Measurements from ENCODE around the gene LY86.
"Not testable (repeated sequence)": the region's sequence is repeated elsewhere in the genome, so short reads cannot be mapped to it uniquely, and the experiment has no call there.

Gene LY86

GRCh38 chr6:6654599-6655575 is 66.4 kb downstream of the LY86 start:
- no peak for DNase-seq

DNA sequence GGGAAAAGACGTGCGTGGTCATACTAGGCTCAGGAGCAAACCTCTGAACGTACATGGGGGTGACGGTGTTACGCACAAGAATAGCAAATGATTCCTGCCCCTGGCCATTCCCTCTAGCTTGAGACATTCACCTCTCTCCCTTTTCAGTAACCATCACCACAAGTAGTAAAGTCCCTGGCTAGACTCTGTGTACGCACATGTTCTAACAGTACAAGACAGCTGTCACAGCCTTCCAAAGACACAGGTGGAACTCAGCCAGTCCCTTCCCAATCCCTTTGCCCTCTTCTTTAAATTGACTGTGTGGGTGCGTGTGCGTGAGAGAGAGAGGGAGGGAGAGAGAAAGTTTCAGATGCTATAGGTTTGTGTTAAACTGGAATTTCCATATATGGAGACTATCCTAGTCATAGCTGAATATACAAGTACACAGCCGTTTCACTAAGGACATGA is 67.3 kb downstream of the LY86 start:
- DNase-seq = no peak

- DNase-seq = no peak
Measured at GRCh38 chr6:6656287-6656686, 67.8 kb downstream of the LY86 start.

GRCh38 chr6:6657085-6657819 is 68.7 kb downstream of the LY86 start:
- no peak for DNase-seq

- DNase-seq = no peak
Measured at GRCh38 chr6:6657820-6658217, 69.3 kb downstream of the LY86 start.

DNA sequence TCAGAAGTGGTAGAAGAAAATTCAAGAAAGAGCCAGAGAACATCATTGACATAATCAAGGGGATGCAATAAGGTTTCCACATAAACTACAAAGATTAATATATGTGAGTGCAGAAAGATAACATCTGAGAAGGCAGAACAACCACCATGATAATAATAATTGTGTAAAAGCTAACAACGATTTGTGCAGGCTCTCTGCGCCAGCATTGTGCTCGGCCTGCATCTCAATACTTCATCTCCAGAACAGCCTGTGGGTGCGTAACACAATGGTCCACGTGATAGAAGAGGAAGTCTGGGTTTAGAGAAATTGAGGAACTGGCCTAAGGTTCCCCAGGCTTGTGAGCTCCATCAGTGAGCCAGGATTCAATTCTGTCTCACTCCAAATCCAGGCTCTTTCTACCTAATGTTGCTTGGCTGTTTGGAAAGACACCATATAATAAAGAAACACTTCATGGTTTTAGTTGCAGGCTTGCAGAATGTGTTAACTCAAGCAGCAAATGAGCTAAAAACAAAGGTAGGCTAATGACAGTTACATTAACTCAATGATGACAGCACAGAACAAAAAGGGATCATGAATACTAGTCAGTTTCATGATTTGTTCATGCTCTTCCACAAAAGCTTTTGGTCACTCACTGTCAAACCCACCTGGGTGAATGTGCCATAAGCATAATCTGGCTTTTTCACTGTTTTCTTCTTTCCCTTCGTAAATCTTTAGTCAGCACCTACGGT is 71.2 kb downstream of the LY86 start:
- no peak for DNase-seq

- no peak for DNase-seq
Measured at GRCh38 chr6:6660339-6661045, 72.0 kb downstream of the LY86 start.

GRCh38 chr6:6661191-6661590 is 72.7 kb downstream of the LY86 start:
- no peak for DNase-seq

DNA sequence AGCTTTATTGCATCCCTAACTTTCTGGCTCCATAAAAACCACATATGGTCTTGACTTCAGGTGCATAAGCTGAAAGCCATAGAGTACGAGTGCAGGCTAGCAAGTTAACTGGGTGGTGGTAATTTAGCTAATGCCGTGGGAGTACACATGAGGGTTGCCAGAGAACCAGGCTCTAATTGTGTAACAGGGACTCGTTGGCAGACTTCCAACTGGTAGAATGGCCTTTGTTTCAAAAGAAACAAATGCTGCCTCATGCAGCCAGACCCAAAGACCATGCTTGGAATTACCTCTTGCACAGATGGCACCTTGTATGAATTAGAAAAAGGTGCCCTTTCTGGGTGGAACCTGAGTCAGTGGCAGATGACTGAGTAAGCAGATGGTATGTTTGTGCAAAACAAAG is 73.2 kb downstream of the LY86 start:
- DNase-seq = peak; percentile 26

DNA sequence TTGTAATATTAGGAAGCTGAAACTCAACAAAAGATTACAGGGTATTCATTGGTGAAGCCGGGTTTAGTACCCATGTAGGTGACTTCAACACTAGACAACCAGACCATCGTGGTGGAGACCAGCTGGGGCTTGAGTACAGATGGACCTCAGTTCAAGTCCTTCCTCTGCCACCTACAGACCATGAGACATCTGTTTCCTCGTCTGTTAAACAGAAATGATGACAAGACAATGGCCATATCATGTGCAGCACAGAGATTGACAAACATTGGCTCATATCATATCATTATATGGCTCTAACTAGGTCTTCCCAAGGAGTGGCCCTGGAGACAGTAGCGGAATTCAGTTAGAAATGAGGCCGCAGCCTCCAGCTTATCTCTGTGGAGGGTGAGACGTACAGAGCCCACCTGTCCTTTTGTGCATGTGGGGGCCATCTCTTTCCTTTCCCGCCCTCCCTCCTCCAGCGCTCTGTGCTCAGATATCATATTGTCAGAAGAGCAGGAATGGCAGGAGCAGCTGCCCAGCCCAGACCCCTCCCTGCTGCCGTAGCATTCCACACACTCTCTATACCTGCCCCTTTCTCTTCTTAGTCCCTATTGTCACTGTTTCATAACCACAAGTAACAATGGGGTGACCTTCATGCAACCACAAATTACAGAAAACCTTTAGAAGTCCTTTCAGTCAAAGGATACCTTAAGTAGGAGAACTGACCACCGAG is 75.1 kb downstream of the LY86 start:
- no peak for DNase-seq

GRCh38 chr6:6665555-6666243 is 77.2 kb downstream of the LY86 start:
- DNase-seq = no peak

GRCh38 chr6:6670150-6670549 is 81.6 kb downstream of the LY86 start:
- DNase-seq = not testable (repeated sequence)

GRCh38 chr6:6674872-6675271 is 86.4 kb downstream of the LY86 start:
- no peak for DNase-seq

GRCh38 chr6:6676910-6677441 is 88.5 kb downstream of the LY86 start:
- peak; percentile 49 for DNase-seq

DNA sequence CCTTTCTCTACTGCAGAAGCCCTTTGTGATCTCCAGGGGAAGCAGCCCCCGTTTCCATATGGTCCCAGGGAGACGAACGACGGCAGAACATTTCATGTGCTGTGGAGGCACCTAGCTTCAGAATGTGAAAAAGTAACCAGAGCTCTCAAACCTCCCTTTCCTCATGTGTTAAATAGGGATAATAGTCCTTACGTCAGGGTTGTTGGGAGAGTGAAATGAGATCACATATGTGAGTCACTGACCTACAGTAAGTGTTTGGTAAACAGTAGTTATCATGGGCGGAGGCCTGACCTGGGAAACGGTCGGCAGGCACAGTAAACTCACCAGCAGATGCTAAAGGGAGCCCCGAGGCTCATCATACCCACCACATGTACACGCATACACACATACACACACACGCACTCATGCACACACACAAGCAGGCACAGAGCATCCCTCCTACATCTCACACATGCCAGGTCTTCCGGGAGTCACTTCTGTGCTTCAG is 89.7 kb downstream of the LY86 start:
- DNase-seq = peak; percentile 29

- DNase-seq = no peak
Measured at GRCh38 chr6:6678811-6679210, 90.3 kb downstream of the LY86 start.

DNA sequence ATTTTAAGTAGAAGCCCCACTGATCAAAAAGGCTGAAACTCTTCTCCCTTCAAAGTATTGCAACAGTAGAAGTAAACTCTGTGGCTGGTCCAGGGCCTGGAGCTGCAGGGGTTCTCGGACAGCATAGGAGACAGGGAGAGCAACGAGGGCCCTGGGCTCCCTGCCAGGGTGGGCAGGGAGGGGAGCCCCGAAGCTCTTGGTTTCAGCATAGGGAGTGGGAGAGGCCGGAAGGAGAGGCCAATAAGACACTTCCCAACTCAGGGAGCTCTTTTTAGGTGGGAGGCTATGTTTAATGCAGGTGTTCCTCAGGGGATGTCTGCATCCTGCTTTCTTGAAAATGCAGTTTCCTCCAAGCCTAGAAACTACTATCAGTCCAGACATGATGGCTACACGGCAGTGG is 91.1 kb downstream of the LY86 start:
- DNase-seq = no peak

DNA sequence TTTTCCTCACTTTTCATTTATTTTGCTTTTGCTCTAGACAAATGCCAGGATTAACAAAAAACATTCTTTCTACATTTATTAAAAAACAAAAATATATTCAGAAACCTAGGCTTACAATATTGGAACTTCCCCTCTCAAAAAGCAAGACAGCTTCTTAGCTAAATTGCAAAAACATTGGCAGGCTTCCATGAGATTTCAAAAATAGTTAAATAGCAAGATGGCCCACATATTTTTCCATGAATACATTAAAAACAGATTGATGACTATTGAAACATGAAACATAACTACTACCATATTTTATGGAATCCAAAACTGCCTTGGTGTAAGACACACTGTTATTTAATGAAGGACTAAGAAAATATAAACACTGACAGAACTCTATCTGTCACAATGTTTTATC is 92.0 kb downstream of the LY86 start:
- no peak for DNase-seq

DNA sequence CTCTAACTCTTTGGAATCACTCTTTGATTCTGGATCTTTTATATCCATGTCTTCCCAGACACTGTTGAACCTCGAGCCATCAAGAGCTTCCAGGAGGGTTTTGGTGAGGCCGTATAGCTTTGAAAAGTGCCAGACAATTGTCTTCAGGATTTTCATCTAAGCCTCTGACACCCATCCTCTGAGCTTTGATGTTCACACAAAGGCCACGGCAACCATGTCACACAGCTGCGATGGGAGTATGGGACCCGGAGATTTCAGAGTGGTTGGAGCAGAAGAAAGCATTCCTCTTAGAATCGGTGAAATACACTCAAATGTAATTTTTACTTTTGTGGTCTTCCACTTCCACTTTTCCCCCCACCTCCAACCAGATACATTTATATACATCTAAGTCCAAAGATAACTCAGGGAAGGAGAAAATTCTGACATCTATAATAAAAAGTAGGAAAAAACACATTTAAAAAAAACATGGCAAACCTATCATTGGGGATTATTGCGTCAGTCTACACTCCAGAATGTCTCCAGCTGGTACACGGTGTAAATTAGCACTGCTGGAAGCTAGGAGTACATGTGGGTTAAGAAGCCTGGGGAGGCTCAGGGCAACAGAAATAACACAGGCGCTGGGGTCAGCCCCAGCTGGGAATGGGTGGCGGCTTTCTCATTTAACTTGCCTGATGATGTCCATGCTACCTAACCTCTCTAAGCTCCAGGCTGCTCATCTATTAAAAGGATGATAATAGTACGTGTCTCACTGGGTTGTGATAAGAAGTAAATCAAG is 92.7 kb downstream of the LY86 start:
- no peak for DNase-seq

- DNase-seq = no peak
Measured at GRCh38 chr6:6682225-6682624, 93.7 kb downstream of the LY86 start.
